ENCODE measurements around the gene PARP3.

PARP3 gene

DNA sequence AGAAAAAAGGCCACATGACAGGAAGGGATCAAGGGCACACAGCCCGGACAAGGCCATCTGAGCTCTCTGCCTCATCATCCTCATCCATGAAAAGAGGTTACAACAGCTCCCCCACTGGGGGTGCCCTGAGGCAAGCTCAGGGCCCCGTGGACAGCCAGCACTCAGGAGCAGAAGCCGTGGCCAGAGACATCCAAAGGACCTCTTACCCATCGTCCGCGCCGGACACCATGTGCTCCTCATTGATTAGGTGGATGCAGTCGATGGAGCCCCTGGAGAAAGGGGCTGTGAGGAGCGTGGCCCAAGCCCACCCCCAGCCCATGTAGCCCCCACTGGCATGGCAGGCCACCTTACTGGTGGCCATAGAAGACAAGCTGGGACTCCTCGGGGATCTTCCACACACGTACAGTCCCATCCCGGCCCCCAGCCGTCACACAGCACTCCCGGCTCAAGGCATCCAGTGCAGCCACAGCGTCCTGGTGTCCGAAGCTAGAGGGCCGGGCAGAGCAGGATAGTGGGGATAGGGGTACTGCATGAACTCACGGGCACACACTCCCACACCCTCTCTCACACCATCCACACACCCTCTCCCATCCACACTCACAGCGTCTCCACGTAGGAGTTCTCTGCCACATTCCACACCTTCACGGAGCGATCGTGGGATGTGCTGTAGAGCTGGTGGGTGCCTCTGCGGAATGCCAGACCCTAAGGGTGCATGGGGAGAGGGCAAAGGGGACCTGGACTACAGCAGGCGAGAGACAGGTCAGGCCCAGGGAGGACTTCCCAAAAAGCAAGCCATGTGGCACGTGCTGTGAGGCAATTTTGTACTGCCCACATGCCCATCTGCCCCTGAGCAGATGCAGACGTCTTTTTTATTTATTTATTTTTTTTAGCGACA, 6.9 kb upstream of the PARP3 start:
- Histone ChIP-seq H3K4me3 (ENCODE audit: low read depth, low read length) (no peak overlapping the region), H3K36me3 (ENCODE audit: control insufficient read depth, insufficient read depth, low read length) (peaks cover 76% of the 10 kb centered on the region), H3K27ac (ENCODE audit: low read depth, low read length) (no peak overlapping the region), H3K9me3 (ENCODE audit: control insufficient read depth, insufficient read depth, low read depth, low read length) (no peaks in the 10 kb centered on the region), H3K4me1 (ENCODE audit: control insufficient read depth, insufficient read depth, low read length) (0 out of 2 replicates have a peak, but pooled peaks cover under 1% of the 10 kb centered on the region), H3K9ac (ENCODE audit: low read length) (no peak overlapping the region), H3K27me3 (ENCODE audit: control insufficient read depth, insufficient read depth, low read length) (no peaks in the 10 kb centered on the region)

DNA sequence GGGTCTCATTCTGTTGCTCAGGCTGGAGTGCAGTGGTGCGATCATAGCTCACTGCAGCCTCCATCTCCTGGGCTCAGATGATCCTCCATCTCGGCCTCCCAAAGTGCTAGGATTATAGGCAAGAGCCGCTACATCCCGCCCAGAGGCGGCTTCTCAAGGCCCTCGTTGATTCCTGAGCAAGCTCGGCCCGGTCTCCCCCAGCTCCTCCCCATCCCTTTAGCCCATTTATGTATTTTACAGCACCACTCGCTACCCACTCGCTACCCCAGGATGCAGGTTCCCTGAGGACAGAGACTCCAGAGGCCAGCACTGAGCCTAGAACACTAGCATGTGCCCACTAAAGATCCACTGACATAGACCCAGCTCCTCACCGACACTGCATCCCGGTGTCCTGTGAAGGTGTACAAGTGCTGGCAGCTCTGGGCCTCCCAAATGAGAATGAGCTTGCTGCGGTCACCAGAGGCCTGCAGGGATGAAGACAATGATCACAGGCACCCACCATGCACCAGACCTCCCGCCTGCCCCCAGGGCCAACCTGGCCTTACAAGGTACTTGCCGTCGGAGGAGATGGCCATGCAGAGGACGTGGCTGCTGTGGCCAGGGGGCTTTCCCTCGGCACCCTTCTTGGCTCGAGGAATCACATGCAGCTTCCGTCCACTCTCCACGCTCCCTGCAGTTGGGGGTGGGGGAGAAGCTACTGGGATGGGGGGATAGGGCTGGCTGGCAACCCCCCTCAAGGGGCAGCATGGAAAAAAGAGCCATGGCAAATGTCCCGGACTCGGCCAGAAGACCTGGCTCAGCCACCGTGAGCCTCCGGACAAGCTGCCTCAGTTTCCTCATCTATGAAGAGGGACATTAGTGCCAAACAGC, 6.0 kb upstream of the PARP3 start:
- H3K27ac ChIP-seq (ENCODE audit: low read depth, low read length) = no peak overlapping the region
- H3K27me3 ChIP-seq (ENCODE audit: control insufficient read depth, insufficient read depth, low read length) = no peaks in the 10 kb centered on the region
- H3K9me3 ChIP-seq (ENCODE audit: control insufficient read depth, insufficient read depth, low read depth, low read length) = no peaks in the 10 kb centered on the region
- no peak overlapping the region for H3K4me3 ChIP-seq (ENCODE audit: low read depth, low read length)
- no peak overlapping the region for H3K9ac ChIP-seq (ENCODE audit: low read length)
- H3K4me1 ChIP-seq (ENCODE audit: control insufficient read depth, insufficient read depth, low read length) = peaks cover 8% of the 10 kb centered on the region
- peaks cover 72% of the 10 kb centered on the region for H3K36me3 ChIP-seq (ENCODE audit: control insufficient read depth, insufficient read depth, low read length)

DNA sequence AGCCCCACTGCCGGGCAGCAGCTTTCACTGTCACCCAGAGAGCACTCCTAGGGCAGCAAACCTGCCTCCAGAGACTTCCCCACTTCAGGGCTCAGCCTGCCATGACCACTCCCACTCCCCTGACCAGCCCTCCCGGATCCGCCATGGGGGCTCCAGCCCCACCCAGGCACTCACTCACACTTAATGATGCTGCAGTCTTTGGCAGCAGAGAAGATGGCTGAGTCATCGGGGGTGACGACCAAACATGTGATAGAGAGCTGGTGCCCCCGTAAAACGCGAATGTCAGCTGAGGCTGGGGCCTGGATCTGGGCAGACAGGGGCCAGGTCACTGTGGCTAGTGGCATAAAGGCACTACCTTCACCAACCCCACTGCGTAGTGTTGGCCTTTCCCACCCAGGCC, 5.1 kb upstream of the PARP3 start:
- Histone ChIP-seq H3K36me3 (ENCODE audit: control insufficient read depth, insufficient read depth, low read length) (peaks cover 71% of the 10 kb centered on the region), H3K4me3 (ENCODE audit: low read depth, low read length) (no peak overlapping the region), H3K4me1 (ENCODE audit: control insufficient read depth, insufficient read depth, low read length) (peaks cover 8% of the 10 kb centered on the region), H3K9ac (ENCODE audit: low read length) (no peak overlapping the region), H3K27me3 (ENCODE audit: control insufficient read depth, insufficient read depth, low read length) (no peaks in the 10 kb centered on the region), H3K27ac (ENCODE audit: low read depth, low read length) (no peak overlapping the region), H3K9me3 (ENCODE audit: control insufficient read depth, insufficient read depth, low read depth, low read length) (no peaks in the 10 kb centered on the region)

- Histone ChIP-seq H3K9ac (ENCODE audit: low read length) (no peak overlapping the region), H3K27me3 (ENCODE audit: control insufficient read depth, insufficient read depth, low read length) (no peaks in the 10 kb centered on the region), H3K36me3 (ENCODE audit: control insufficient read depth, insufficient read depth, low read length) (peaks cover 66% of the 10 kb centered on the region), H3K27ac (ENCODE audit: low read depth, low read length) (no peak overlapping the region), H3K9me3 (ENCODE audit: control insufficient read depth, insufficient read depth, low read depth, low read length) (no peaks in the 10 kb centered on the region), H3K4me1 (ENCODE audit: control insufficient read depth, insufficient read depth, low read length) (peaks cover 15% of the 10 kb centered on the region), H3K4me3 (ENCODE audit: low read depth, low read length) (no peak overlapping the region)
Observed at GRCh38 chr3:51937611-51938450, 4.3 kb upstream of the PARP3 start.

DNA sequence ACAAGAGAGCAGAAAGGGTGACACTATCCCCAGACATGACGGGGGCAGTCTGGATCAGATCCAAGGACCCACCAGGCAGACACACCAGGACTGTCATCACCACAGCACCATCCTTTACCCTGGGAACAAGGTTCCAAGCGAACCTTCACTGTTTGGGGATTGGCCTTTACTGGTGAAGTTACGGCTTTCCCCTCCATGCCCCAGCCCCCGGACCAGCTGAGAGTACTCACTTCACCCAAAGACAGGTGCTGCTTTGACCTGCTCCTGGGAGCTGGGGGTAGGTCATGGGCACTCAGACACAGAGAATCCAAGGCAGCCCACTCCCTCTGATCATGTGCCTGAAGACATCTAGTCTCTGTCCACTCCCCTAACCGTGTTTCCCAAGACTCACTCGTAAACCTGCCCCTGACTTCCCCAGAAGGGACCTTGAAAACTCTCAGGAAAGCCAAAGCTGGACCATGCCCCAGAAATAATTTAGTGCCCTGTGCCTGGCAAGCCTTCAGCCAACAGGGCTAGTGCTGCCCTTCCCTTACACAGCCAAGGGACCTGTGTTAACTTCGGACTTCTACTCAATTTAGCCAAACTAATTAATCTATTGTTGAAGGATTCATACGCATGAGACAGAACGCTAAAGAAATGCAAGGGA, 3.3 kb upstream of the PARP3 start:
- H3K4me3 ChIP-seq (ENCODE audit: low read depth, low read length) = no peak overlapping the region
- H3K27me3 ChIP-seq (ENCODE audit: control insufficient read depth, insufficient read depth, low read length) = no peaks in the 10 kb centered on the region
- no peak overlapping the region for H3K27ac ChIP-seq (ENCODE audit: low read depth, low read length)
- peaks cover 55% of the 10 kb centered on the region for H3K36me3 ChIP-seq (ENCODE audit: control insufficient read depth, insufficient read depth, low read length)
- H3K9me3 ChIP-seq (ENCODE audit: control insufficient read depth, insufficient read depth, low read depth, low read length) = no peaks in the 10 kb centered on the region
- peaks cover 19% of the 10 kb centered on the region for H3K4me1 ChIP-seq (ENCODE audit: control insufficient read depth, insufficient read depth, low read length)
- H3K9ac ChIP-seq (ENCODE audit: low read length) = no peak overlapping the region

DNA sequence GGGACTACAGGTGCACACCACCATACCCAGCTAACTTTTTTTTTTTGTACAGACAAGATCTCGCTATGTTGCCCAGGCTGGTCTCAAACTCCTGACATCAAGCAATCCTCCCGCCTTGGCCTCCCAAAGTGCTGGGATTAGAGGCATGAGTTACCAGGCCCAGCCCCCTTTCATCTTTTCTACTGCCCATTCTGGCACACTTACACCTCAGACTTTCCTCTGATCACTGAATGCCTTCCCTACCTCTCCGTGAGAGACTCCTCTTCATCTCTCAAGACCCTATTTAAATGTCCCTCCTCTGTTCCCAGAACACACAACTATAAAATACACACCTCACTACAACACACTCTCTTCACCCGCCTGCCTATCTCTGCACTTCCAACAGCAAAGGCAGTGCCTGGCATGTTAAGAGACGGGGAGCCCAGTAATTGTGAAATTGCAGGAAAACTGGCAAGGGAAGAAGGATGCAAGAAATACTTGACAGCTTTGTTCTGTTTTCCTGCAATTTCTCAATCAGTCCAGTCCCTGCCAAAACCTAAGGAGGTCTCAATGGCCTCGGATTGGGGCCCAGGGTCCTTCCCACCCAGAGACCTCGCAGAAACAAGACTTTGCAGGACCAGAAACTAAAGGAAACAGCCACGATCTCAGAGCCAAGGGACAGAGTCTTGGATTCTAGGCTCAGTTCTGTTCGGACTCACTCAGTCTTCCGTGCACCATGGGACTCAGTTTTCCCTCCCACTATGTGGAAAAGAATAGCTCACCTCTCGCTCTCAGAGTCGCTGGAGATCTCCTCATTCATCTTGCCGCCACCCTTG, 1.3 kb upstream of the PARP3 start:
- Histone ChIP-seq H3K9ac (ENCODE audit: low read length) (peak overlapping the region; percentile 90), H3K9me3 (ENCODE audit: control insufficient read depth, insufficient read depth, low read depth, low read length) (no peaks in the 10 kb centered on the region), H3K4me1 (ENCODE audit: control insufficient read depth, insufficient read depth, low read length) (peaks cover 19% of the 10 kb centered on the region), H3K36me3 (ENCODE audit: control insufficient read depth, insufficient read depth, low read length) (peaks cover 36% of the 10 kb centered on the region), H3K27me3 (ENCODE audit: control insufficient read depth, insufficient read depth, low read length) (no peaks in the 10 kb centered on the region), H3K4me3 (ENCODE audit: low read depth, low read length) (peak overlapping the region; percentile 93), H3K27ac (ENCODE audit: low read depth, low read length) (peak overlapping the region; percentile 69; the same call in 1 of the 2 replicates)

- H3K9ac ChIP-seq (ENCODE audit: low read length) = peak overlapping the region; percentile 90
- no peaks in the 10 kb centered on the region for H3K9me3 ChIP-seq (ENCODE audit: control insufficient read depth, insufficient read depth, low read depth, low read length)
- peak overlapping the region; percentile 69; the same call in 1 of the 2 replicates for H3K27ac ChIP-seq (ENCODE audit: low read depth, low read length)
- peaks cover 30% of the 10 kb centered on the region for H3K36me3 ChIP-seq (ENCODE audit: control insufficient read depth, insufficient read depth, low read length)
- H3K4me1 ChIP-seq (ENCODE audit: control insufficient read depth, insufficient read depth, low read length) = peaks cover 19% of the 10 kb centered on the region
- no peaks in the 10 kb centered on the region for H3K27me3 ChIP-seq (ENCODE audit: control insufficient read depth, insufficient read depth, low read length)
- H3K4me3 ChIP-seq (ENCODE audit: low read depth, low read length) = peak overlapping the region; percentile 93
Observed at GRCh38 chr3:51941463-51941797, 733 bp upstream of the PARP3 start.

DNA sequence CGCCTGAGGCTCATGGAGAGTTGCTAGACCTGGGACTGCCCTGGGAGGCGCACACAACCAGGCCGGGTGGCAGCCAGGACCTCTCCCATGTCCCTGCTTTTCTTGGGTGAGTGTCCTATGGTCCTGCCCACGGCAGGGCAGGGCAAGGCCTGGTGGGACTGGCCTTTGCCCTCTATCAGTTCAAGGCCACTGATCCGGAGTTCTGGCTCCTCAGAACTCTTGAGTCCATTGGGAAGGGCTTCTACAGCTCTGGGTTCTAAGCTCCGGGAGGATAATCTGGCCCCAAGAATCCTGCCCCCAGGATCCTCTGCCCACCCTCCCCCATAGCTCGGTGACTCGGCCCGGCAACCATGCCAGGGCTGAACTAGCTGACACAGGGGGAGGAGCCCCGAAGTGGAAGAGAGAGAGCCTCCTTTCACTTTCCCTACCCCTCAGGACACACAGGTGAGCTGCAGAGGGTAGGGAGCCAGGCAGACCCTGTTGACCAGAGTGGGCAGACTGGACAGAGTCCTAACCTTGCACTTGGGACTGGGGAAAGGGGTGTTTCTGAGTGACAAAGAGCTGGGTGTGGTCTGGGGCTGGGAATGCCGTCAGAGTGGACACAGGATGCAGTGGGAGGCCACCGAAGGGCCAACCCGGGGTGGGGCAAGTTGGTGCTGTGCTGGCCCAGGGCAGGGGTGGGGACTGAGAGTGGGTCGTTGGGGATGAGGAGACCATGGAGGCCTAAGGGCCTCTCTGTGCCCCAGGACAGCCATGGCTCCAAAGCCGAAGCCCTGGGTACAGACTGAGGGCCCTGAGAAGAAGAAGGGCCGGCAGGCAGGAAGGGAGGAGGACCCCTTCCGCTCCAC, 664 bp downstream of the PARP3 start:
- H3K36me3 ChIP-seq (ENCODE audit: control insufficient read depth, insufficient read depth, low read length) = peaks cover 16% of the 10 kb centered on the region

More for the DNA sequence above, 664 bp downstream of the PARP3 start:
- Histone ChIP-seq H3K4me3 (ENCODE audit: low read depth, low read length) (peak overlapping the region; percentile 63), H3K9me3 (ENCODE audit: control insufficient read depth, insufficient read depth, low read depth, low read length) (no peaks in the 10 kb centered on the region), H3K27ac (ENCODE audit: low read depth, low read length) (no peak overlapping the region), H3K27me3 (ENCODE audit: control insufficient read depth, insufficient read depth, low read length) (no peaks in the 10 kb centered on the region), H3K4me1 (ENCODE audit: control insufficient read depth, insufficient read depth, low read length) (peaks cover 19% of the 10 kb centered on the region), H3K9ac (ENCODE audit: low read length) (peak overlapping the region; percentile 74)
